Inflammatory macrophage treated with lipopolysaccharide for 1 hour (primary cell): ENCODE data around the gene CDNF.
A peak's percentile ranks its signal among the peaks of the same experiment; 100 is the strongest.
"Not testable (repeated sequence)": the region's sequence is repeated elsewhere in the genome, so short reads cannot be mapped to it uniquely, and the experiment has no call there.

Experiments used
- DNase-seq, 2 donors: peaks; one replicate each; pipeline ENCODE4 v3.0.0-alpha.2; 2020 to 2022

CDNF gene

GRCh38 chr10:14837757-14838581, at the start of gene CDNF, which contains the start of the genes HSPA14 and MSANTD7:
CDNF (minus strand) TSS chr10:14838037; CDS start chr10:14837946, 91 bp downstream.
HSPA14 (plus strand) TSS chr10:14838306; CDS start chr10:14838403, 97 bp downstream.
MSANTD7 (plus strand) TSS chr10:14838306; CDS start chr10:14842285, 3,979 bp downstream.
- DNase-seq = peak; percentile 99 to 100

GRCh38 chr10:14884082-14884481, 46.2 kb upstream of the CDNF start:
- peak in 1 of 2 donors; percentile 10 for DNase-seq

GRCh38 chr10:14880229-14880628, 42.4 kb upstream of the CDNF start:
- DNase-seq = no peak

- no peak for DNase-seq
Measured at GRCh38 chr10:14879928-14880193, 42.0 kb upstream of the CDNF start.

- peak in 1 of 2 donors; percentile 39 for DNase-seq
Measured at GRCh38 chr10:14879124-14879927, 41.5 kb upstream of the CDNF start.

- peak; percentile 94 to 95 for DNase-seq
Measured at GRCh38 chr10:14878266-14879123, 40.7 kb upstream of the CDNF start, which contains the start of gene SUV39H2. SUV39H2 (plus strand) TSS chr10:14878866; CDS start chr10:14878889, 23 bp downstream.

GRCh38 chr10:14876764-14877163, 38.9 kb upstream of the CDNF start:
- DNase-seq = no peak

GRCh38 chr10:14875941-14876340, 38.1 kb upstream of the CDNF start:
- peak; percentile 21 to 35 for DNase-seq

GRCh38 chr10:14873090-14873760, 35.4 kb upstream of the CDNF start:
- no peak for DNase-seq

- DNase-seq = not testable (repeated sequence)
Measured at GRCh38 chr10:14864871-14865270, 27.0 kb upstream of the CDNF start.

GRCh38 chr10:14864466-14864865, 26.6 kb upstream of the CDNF start:
- not testable (repeated sequence) for DNase-seq

- no peak for DNase-seq
Measured at GRCh38 chr10:14860791-14861190, 23.0 kb upstream of the CDNF start.

GRCh38 chr10:14859775-14860174, 21.9 kb upstream of the CDNF start:
- peak; percentile 27 to 28 for DNase-seq

- DNase-seq = no peak
Measured at GRCh38 chr10:14859043-14859442, 21.2 kb upstream of the CDNF start.

- DNase-seq = peak; percentile 11 to 52
Measured at GRCh38 chr10:14858338-14858960, 20.6 kb upstream of the CDNF start.

GRCh38 chr10:14855453-14855852, 17.6 kb upstream of the CDNF start:
- DNase-seq = no peak

- DNase-seq = no peak
Measured at GRCh38 chr10:14852236-14852635, 14.4 kb upstream of the CDNF start.

- DNase-seq = no peak
Measured at GRCh38 chr10:14844948-14845347, 7.1 kb upstream of the CDNF start.

- no peak for DNase-seq
Measured at GRCh38 chr10:14843327-14843988, 5.6 kb upstream of the CDNF start.

- no peak for DNase-seq
Measured at GRCh38 chr10:14840178-14840577, 2.3 kb upstream of the CDNF start.

- no peak for DNase-seq
Measured at GRCh38 chr10:14839305-14839695, 1.5 kb upstream of the CDNF start.
